ENCODE measurements around the gene SYT9. TPM values are rescaled to one million over a fixed set of nuclear protein-coding genes. Genes with fewer than 3 reads are reported as not detected.

SYT9 gene
- total RNA-seq, 4 donors from 2014 or later, result 0.14 to 0.16 TPM; not detected in 2

DNA sequence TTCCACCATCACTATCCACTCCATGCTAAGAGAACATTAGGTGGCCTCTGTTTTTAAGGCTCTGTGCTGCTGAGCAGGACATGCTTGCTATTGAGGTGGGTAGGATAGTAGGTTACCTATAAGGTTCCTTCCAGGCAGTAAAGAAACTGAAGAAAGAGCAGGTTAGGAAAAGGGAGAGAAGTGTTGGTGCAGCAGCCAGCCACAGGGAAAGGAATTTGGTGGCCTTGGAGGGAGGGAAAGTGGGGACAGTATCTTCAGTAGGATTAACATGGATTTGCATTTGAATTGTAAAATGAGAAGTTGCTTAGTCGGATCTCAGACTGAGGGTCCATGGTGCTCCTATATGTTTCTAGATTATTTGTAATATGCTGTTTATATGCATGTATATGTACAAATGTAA is 184.4 kb downstream of the SYT9 start:
- Histone ChIP-seq H3K4me1 (peaks cover 0 to 4% (median 0%) of the 10 kb centered on the region in 4 donors), H3K27ac (no peak overlapping the region), H3K9me3 (no peaks in the 10 kb centered on the region), H3K27me3 (no peaks in the 10 kb centered on the region), H3K36me3 (no peaks in the 10 kb centered on the region), H3K4me3 (no peak overlapping the region)
- no peak for DNase-seq
- 81 to 83% methylated on average over 1 of the region's 1 CpG for WGBS, 2 donors (ENCODE audit: low coverage in 1 of 2)
- in situ Hi-C loops (cut with MboI; ENCODE audit: low pct_ligation_motif_present in 1 of 4, low pct_unique_long_range_greater_than_20kb in 1 of 4, low sequenced_read_pairs in 3 of 4) (loop anchor here in 3 of 4 donors (10.0 to 25.0 kb wide), 2 partner anchors 341 to 349 kb away; partner anchors contain the start of gene RBMXL2 (in 1 of the 3)), intact Hi-C loops (cut with DNase I; ENCODE audit: low total_unique reads) (no loop called here)
- TF ChIP-seq POLR2A (IDR thresholded peaks at IDR 0.05) (no peak), EP300 (IDR thresholded peaks at IDR 0.05; ENCODE audit: low read depth) (no peak), POLR2AphosphoS5 (IDR thresholded peaks at IDR 0.05) (no peak)
- TF ChIP-seq, protein P1, sequence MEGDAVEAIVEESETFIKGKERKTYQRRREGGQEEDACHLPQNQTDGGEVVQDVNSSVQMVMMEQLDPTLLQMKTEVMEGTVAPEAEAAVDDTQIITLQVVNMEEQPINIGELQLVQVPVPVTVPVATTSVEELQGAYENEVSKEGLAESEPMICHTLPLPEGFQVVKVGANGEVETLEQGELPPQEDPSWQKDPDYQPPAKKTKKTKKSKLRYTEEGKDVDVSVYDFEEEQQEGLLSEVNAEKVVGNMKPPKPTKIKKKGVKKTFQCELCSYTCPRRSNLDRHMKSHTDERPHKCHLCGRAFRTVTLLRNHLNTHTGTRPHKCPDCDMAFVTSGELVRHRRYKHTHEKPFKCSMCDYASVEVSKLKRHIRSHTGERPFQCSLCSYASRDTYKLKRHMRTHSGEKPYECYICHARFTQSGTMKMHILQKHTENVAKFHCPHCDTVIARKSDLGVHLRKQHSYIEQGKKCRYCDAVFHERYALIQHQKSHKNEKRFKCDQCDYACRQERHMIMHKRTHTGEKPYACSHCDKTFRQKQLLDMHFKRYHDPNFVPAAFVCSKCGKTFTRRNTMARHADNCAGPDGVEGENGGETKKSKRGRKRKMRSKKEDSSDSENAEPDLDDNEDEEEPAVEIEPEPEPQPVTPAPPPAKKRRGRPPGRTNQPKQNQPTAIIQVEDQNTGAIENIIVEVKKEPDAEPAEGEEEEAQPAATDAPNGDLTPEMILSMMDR (IDR thresholded peaks at IDR 0.05), result no peak

DNA sequence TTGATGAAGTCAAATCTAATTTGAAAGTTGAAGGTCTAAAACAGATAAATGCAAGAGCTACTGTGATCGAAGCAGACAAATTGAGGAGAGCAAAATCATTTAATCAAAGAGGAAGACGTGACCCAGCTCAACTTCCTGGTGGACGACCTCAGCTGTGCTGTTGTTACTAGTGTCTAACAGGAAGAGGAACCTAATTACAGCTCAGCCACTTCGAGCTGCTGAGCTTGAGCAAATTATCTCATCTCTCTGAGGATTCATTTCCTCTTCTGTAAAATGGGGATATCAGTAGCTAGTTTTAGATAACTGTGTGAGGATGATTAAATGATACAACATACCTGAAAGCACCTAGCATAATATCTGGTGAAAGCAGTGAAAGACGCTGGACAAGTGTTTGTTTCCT is 185.0 kb downstream of the SYT9 start:
- intact Hi-C loops (cut with DNase I; ENCODE audit: low total_unique reads), result no loop called here
- Histone ChIP-seq H3K9me3 (no peaks in the 10 kb centered on the region), H3K27me3 (no peaks in the 10 kb centered on the region), H3K36me3 (no peaks in the 10 kb centered on the region), H3K4me1 (peaks cover 0 to 4% (median 0%) of the 10 kb centered on the region in 4 donors), H3K4me3 (no peak overlapping the region), H3K27ac (no peak overlapping the region)
- WGBS, 2 donors (ENCODE audit: low coverage in 1 of 2), result 35% methylated on average over 5 of the region's 5 CpGs
- in situ Hi-C loops (cut with MboI; ENCODE audit: low pct_ligation_motif_present in 1 of 4, low pct_unique_long_range_greater_than_20kb in 1 of 4, low sequenced_read_pairs in 3 of 4), result loop anchor here in 3 of 4 donors (10.0 to 25.0 kb wide), 2 partner anchors 342 to 349 kb away; partner anchors contain the start of gene RBMXL2 (in 1 of the 3)
- no peak for DNase-seq
- TF ChIP-seq POLR2A (IDR thresholded peaks at IDR 0.05) (no peak), POLR2AphosphoS5 (IDR thresholded peaks at IDR 0.05) (no peak), EP300 (IDR thresholded peaks at IDR 0.05; ENCODE audit: low read depth) (no peak)
- TF ChIP-seq, protein P1 (IDR thresholded peaks at IDR 0.05), result no peak

DNA sequence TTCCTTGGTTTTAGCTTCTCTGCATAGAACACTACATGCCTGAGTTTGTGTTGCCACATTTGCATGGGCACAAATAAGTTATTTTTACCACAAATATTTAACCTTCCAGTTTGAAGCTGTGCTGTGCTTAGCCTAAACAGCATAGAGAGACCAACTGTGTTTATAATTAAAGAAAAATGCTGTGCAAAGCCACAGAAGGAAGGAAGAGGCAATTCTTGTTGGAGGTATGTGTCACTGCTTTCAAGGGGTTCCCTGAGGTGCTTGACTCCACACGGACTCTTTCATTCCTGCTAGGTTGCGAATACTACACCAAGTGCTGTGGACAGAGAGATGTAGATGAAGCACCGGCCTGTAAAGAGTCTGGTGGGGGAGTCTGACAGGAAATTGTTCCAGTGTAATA is 186.0 kb downstream of the SYT9 start:
- intact Hi-C loops (cut with DNase I; ENCODE audit: low total_unique reads), result no loop called here
- no peaks in the 10 kb centered on the region for H3K36me3 ChIP-seq
- WGBS, 2 donors (ENCODE audit: low coverage in 1 of 2), result 80 to 86% methylated on average over 1 to 3 of the region's 3 CpGs
- no peak overlapping the region for H3K27ac ChIP-seq
- H3K4me1 ChIP-seq, result peaks cover 0 to 4% (median 0%) of the 10 kb centered on the region in 4 donors
- no peak for DNase-seq
- H3K9me3 ChIP-seq, result no peaks in the 10 kb centered on the region
- no peaks in the 10 kb centered on the region for H3K27me3 ChIP-seq
- in situ Hi-C loops (cut with MboI; ENCODE audit: low pct_ligation_motif_present in 1 of 4, low pct_unique_long_range_greater_than_20kb in 1 of 4, low sequenced_read_pairs in 3 of 4), result loop anchor here in 3 of 4 donors (10.0 to 25.0 kb wide), 2 partner anchors 343 to 350 kb away; partner anchors contain the start of gene RBMXL2 (in 1 of the 3)
- no peak overlapping the region for H3K4me3 ChIP-seq
- TF ChIP-seq POLR2AphosphoS5 (IDR thresholded peaks at IDR 0.05) (no peak), POLR2A (IDR thresholded peaks at IDR 0.05) (no peak), EP300 (IDR thresholded peaks at IDR 0.05; ENCODE audit: low read depth) (no peak)
- TF ChIP-seq, protein P1 (IDR thresholded peaks at IDR 0.05), result no peak

DNA sequence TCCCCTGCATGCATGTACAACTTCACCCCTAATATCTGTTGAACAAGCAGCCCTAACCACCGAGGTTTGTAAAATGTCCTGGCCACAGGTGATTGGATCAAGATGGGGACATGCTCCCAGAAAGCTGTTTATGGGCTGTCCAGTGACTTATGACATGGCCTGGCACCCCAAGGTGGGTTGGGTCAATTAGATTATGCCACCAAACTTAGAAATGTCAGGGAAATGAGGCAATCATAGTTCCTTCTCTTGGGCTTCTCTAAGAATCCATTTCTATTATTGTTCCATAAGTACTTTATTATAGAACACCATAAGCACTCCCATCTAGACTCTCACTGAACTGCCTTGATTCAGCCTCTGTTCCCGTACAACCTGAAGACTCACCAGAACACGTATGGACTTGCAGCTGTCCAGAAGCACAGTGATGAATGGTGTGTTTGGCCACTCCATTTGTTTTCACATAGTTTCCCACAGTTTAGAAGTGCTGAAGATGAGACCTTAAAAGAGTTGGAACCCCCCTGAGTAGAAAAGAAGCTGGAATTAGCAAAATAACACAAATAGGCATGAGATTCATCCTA is 188.1 kb downstream of the SYT9 start:
- intact Hi-C loops (cut with DNase I; ENCODE audit: low total_unique reads) (no loop called here), in situ Hi-C loops (cut with MboI; ENCODE audit: low pct_ligation_motif_present in 1 of 4, low pct_unique_long_range_greater_than_20kb in 1 of 4, low sequenced_read_pairs in 3 of 4) (loop anchor here in 3 of 4 donors (10.0 to 25.0 kb wide), 3 partner anchors 85 to 353 kb away; partner anchors contain the start of gene RBMXL2 (in 1 of the 3))
- no peak overlapping the region for H3K27ac ChIP-seq
- 70 to 84% methylated on average over 2 to 3 of the region's 3 CpGs for WGBS, 2 donors (ENCODE audit: low coverage in 1 of 2)
- no peaks in the 10 kb centered on the region for H3K9me3 ChIP-seq
- H3K27me3 ChIP-seq, result no peaks in the 10 kb centered on the region
- TF ChIP-seq EP300 (IDR thresholded peaks at IDR 0.05; ENCODE audit: low read depth), result no peak
- no peak for TF ChIP-seq POLR2AphosphoS5 (IDR thresholded peaks at IDR 0.05)
- no peak for TF ChIP-seq POLR2A (IDR thresholded peaks at IDR 0.05)
- TF ChIP-seq, protein P1 (IDR thresholded peaks at IDR 0.05), result no peak
- peaks cover 0 to 4% (median 0%) of the 10 kb centered on the region in 4 donors for H3K4me1 ChIP-seq
- no peak for DNase-seq
- no peaks in the 10 kb centered on the region for H3K36me3 ChIP-seq
- no peak overlapping the region for H3K4me3 ChIP-seq
